ENCODE results near the gene NUP85.

Gene NUP85

GRCh38 chr17:75174996-75175395, 30.5 kb upstream of the NUP85 start:
- TF ChIP-seq POLR2AphosphoS5 (IDR thresholded peaks at IDR 0.05; ENCODE audit: low read depth) (no peak), CTCF (IDR thresholded peaks at IDR 0.05; ENCODE audit: insufficient read depth, low read length) (no peak), GABPA (IDR thresholded peaks at IDR 0.05; ENCODE audit: low read depth) (no peak), SPI1 (IDR thresholded peaks at IDR 0.05; ENCODE audit: borderline replicate concordance, low read depth) (no peak), REST (IDR thresholded peaks at IDR 0.05; ENCODE audit: insufficient replicate concordance, low read depth) (no peak)
- Histone ChIP-seq H3K27ac (replicated peaks) (no peak overlapping the region), H3K27me3 (ENCODE audit: insufficient read depth, poor library complexity, severe bottlenecking) (no peaks in the 10 kb centered on the region), H3K4me3 (replicated peaks; ENCODE audit: insufficient read depth, low read length) (no peak overlapping the region)
- no peak for DNase-seq (ENCODE audit: low read depth in 1 of 2, low spot score in 1 of 2)

GRCh38 chr17:75176625-75177024, 28.9 kb upstream of the NUP85 start:
- Histone ChIP-seq H3K4me3 (replicated peaks; ENCODE audit: insufficient read depth, low read length) (no peak overlapping the region), H3K27ac (replicated peaks) (no peak overlapping the region), H3K27me3 (ENCODE audit: insufficient read depth, poor library complexity, severe bottlenecking) (no peaks in the 10 kb centered on the region)
- no peak for DNase-seq (ENCODE audit: low read depth in 1 of 2, low spot score in 1 of 2)
- TF ChIP-seq GABPA (IDR thresholded peaks at IDR 0.05; ENCODE audit: low read depth), result no peak

GRCh38 chr17:75178453-75178852, 27.0 kb upstream of the NUP85 start:
- Histone ChIP-seq H3K27ac (replicated peaks) (no peak overlapping the region), H3K4me3 (replicated peaks; ENCODE audit: insufficient read depth, low read length) (no peak overlapping the region), H3K27me3 (ENCODE audit: insufficient read depth, poor library complexity, severe bottlenecking) (no peaks in the 10 kb centered on the region)
- DNase-seq (ENCODE audit: low read depth in 1 of 2, low spot score in 1 of 2), result no peak
- TF ChIP-seq CTCF (IDR thresholded peaks at IDR 0.05; ENCODE audit: insufficient read depth, low read length), result no peak
- TF ChIP-seq POLR2AphosphoS5 (IDR thresholded peaks at IDR 0.05; ENCODE audit: low read depth), result no peak; the same call in 1 of the 2 replicates
- TF ChIP-seq REST (IDR thresholded peaks at IDR 0.05; ENCODE audit: insufficient replicate concordance, low read depth), result no peak
- TF ChIP-seq GABPA (IDR thresholded peaks at IDR 0.05; ENCODE audit: low read depth), result no peak
- TF ChIP-seq SPI1 (IDR thresholded peaks at IDR 0.05; ENCODE audit: borderline replicate concordance, low read depth), result no peak

- Histone ChIP-seq H3K27ac (replicated peaks) (peak overlapping the region; percentile 95), H3K4me3 (replicated peaks; ENCODE audit: insufficient read depth, low read length) (peak overlapping the region; percentile 92), H3K27me3 (ENCODE audit: insufficient read depth, poor library complexity, severe bottlenecking) (no peaks in the 10 kb centered on the region)
- TF ChIP-seq GABPA (IDR thresholded peaks at IDR 0.05; ENCODE audit: low read depth) (no peak), CTCF (IDR thresholded peaks at IDR 0.05; ENCODE audit: insufficient read depth, low read length) (no peak), POLR2AphosphoS5 (IDR thresholded peaks at IDR 0.05; ENCODE audit: low read depth) (no peak), REST (IDR thresholded peaks at IDR 0.05; ENCODE audit: insufficient replicate concordance, low read depth) (no peak), SPI1 (IDR thresholded peaks at IDR 0.05; ENCODE audit: borderline replicate concordance, low read depth) (no peak)
- no peak for DNase-seq (ENCODE audit: low read depth in 1 of 2, low spot score in 1 of 2)
Observed at GRCh38 chr17:75181110-75181509, 24.4 kb upstream of the NUP85 start.
